ENCODE results near the gene DNALI1. TPM values are rescaled to one million over a fixed set of nuclear protein-coding genes. Genes with fewer than 3 reads are reported as not detected.

DNALI1 gene
- total RNA-seq, 2 experiments from 2014 or later = 0.13 to 0.18 TPM

DNA sequence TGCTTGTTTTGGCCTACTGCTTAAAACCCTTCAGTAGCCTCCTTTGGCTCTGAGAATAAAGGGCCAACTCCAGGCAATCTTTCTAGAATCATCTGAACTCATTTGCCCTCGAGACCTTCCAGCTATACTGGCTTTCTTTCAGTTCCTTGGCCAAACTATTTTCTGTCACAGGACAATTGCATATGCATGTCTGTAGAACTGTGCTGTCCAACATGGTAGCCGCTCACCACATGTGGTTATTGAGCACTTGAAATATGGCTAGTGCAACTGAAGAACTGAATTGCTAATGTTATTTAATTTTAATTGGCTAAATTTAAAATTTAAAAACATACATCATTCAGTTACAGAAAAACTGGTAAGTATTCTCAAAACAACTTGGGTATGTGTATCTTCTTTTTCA is 53.3 kb downstream of the DNALI1 start:
- no peak overlapping the region for H3K4me3 Mint-ChIP-seq
- no peaks in the 10 kb centered on the region for H3K36me3 Mint-ChIP-seq (ENCODE audit: low read depth)
- POLR2A ChIA-PET = no interaction called here
- no peaks in the 10 kb centered on the region for H3K4me1 Mint-ChIP-seq
- no peak for DNase-seq
- H3K27ac Mint-ChIP-seq = no peak overlapping the region
- peaks cover 9% of the 10 kb centered on the region for H3K27me3 Mint-ChIP-seq
- H3K9me3 Mint-ChIP-seq = no peaks in the 10 kb centered on the region
- CTCF ChIA-PET = interaction anchor here (1.3 kb wide), 1 partner anchor 72 kb away, joined by 3 read pairs; no protein-coding TSS in a partner anchor

DNA sequence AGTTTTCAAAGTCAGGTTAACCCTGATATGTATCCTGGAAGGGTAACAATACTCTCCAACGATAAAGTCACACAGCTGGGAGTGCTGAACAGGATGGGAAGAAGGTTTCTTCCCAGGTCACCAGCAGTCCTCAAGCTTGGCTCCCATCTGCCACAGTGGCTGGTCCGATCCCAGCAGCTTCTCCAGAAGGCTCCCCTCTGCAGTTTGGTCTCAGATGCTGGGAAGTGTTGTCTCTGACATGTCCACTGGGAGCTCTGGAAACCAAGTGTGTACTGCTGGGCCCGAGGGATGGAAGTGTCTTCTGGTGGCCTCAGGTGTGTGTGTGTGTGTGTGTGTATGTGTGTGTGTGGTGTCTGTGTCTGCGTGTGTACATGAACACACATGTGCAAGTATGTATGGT is 55.4 kb downstream of the DNALI1 start:
- POLR2A ChIA-PET = interaction anchor here (1.0 kb wide), 1 partner anchor 14 kb away, joined by 3 read pairs; no protein-coding TSS in a partner anchor
- H3K4me1 Mint-ChIP-seq = no peaks in the 10 kb centered on the region
- DNase-seq = no peak
- H3K27me3 Mint-ChIP-seq = peaks cover 22% of the 10 kb centered on the region
- H3K4me3 Mint-ChIP-seq = no peak overlapping the region
- no peaks in the 10 kb centered on the region for H3K36me3 Mint-ChIP-seq (ENCODE audit: low read depth)
- CTCF ChIA-PET = interaction anchor here (0.8 kb wide), 1 partner anchor 10 kb away, joined by 6 read pairs; no protein-coding TSS in a partner anchor
- no peak overlapping the region for H3K27ac Mint-ChIP-seq
- no peaks in the 10 kb centered on the region for H3K9me3 Mint-ChIP-seq

DNA sequence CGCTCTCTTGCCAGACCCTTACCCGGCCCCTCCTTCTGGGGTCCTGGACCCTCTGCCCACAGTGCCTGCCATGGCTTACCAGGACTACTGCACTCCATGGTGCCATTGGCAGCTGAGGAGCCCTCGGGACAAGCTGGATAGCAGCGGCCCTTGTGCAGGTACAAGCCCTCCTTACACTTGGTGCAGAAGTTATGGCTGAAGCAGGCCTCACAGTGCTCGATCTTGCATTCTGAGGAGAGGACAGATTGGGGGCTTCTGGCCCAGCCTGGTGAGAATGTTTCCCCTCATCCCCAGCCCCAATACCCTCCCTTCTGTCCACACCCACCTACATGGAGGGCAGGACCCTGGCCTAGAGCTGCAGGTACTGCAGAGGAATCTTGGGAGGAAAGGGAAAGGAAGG is 57.4 kb downstream of the DNALI1 start:
- H3K4me1 Mint-ChIP-seq = no peaks in the 10 kb centered on the region
- ChIA-PET CTCF (interaction anchor here (1.5 kb wide), 1 partner anchor 11 kb away, joined by 4 read pairs; no protein-coding TSS in a partner anchor), POLR2A (no interaction called here)
- no peaks in the 10 kb centered on the region for H3K9me3 Mint-ChIP-seq
- peaks cover 35% of the 10 kb centered on the region for H3K27me3 Mint-ChIP-seq
- no peak for DNase-seq
- no peak overlapping the region for H3K27ac Mint-ChIP-seq
- no peak overlapping the region for H3K4me3 Mint-ChIP-seq
- H3K36me3 Mint-ChIP-seq (ENCODE audit: low read depth) = no peaks in the 10 kb centered on the region

DNA sequence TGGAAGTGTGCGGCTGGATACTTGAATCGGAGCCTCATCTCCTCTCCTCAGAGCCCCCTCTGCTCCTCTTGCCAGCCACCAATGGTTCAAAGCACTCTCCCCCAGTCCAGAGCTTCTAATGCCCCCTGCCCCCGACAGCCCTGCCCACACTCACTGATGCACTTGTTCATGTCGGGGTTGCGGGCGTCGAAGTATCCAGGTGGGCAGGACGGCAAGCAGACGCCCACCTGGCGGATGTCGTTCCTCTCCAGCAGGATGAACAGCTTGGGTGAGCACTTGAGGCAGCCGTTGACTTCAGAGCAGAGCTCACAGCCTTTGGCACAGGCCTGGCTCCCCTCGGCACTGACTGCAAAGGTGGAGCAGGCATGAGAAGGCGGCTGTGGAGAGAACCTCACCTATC is 59.6 kb downstream of the DNALI1 start:
- no peak overlapping the region for H3K27ac Mint-ChIP-seq
- DNase-seq = no peak
- no peaks in the 10 kb centered on the region for H3K9me3 Mint-ChIP-seq
- peaks cover 39% of the 10 kb centered on the region for H3K27me3 Mint-ChIP-seq
- ChIA-PET POLR2A (no interaction called here), CTCF (interaction anchor here (1.0 kb wide), 1 partner anchor 65 kb away, joined by 4 read pairs; no protein-coding TSS in a partner anchor)
- no peak overlapping the region for H3K4me3 Mint-ChIP-seq
- H3K36me3 Mint-ChIP-seq (ENCODE audit: low read depth) = no peaks in the 10 kb centered on the region
- no peaks in the 10 kb centered on the region for H3K4me1 Mint-ChIP-seq

Other genes with a start within 250 kb of the DNALI1 start
- gene ZC3H12A, start 82.4 kb upstream of the DNALI1 start, total RNA-seq = 10 to 100 TPM; 29.9 to 31.1 TPM
- gene MEAF6, start 42.2 kb upstream of the DNALI1 start, total RNA-seq = 10 to 100 TPM; 63.7 to 64.2 TPM
- 10 to 100 TPM; 24.2 to 25.9 TPM for gene SNIP1, start 2.6 kb upstream of the DNALI1 start, total RNA-seq
- gene GNL2, start 39.0 kb downstream of the DNALI1 start, total RNA-seq = 10 to 100 TPM; 50.6 to 52.8 TPM
- not detected for gene RSPO1, start 78.0 kb downstream of the DNALI1 start, total RNA-seq
- gene CDCA8, start 135.6 kb downstream of the DNALI1 start, total RNA-seq = 10 to 100 TPM; 73.5 to 73.6 TPM
- not detected for gene EPHA10, start 208.2 kb downstream of the DNALI1 start, total RNA-seq
- 1 to 10 TPM; 1.7 to 1.8 TPM for gene MANEAL, start 236.9 kb downstream of the DNALI1 start, total RNA-seq